Progenitor cell of endocrine pancreas (in vitro differentiated cells): ENCODE data around the gene ANKRD17. TPM values are rescaled to one million over a fixed set of nuclear protein-coding genes. Genes with fewer than 3 reads are reported as not detected.

Experiments
- DNase-seq: peaks from one replicate; pipeline ENCODE4 v3.0.0; 2021; ENCODE audit warnings: low spot score; ENCODE audit not compliant: unreplicated experiment
- H3K27ac Mint-ChIP-seq: 2 replicates; pipeline ENCODE4 v1.8.0; 2021; ENCODE audit warnings: mild to moderate bottlenecking, moderate library complexity, mixed read lengths
- H3K27me3 Mint-ChIP-seq: 2 replicates; pipeline ENCODE4 v1.8.0; 2021; ENCODE audit warnings: mixed read lengths
- H3K36me3 Mint-ChIP-seq: 2 replicates; pipeline ENCODE4 v1.8.0; 2022; ENCODE audit warnings: mixed read lengths; ENCODE audit not compliant: insufficient read depth
- H3K4me1 Mint-ChIP-seq: 2 replicates; pipeline ENCODE4 v1.8.0; 2021; ENCODE audit warnings: low read depth, mixed read lengths
- H3K4me3 Mint-ChIP-seq: 2 replicates; pipeline ENCODE4 v1.8.0; 2021; ENCODE audit warnings: low read depth, mild to moderate bottlenecking, moderate library complexity, mixed read lengths
- H3K9me3 Mint-ChIP-seq: 2 replicates; pipeline ENCODE4 v1.8.0; 2021; ENCODE audit warnings: low read depth, mixed read lengths
- total RNA-seq: library from RNA; stranded (reverse); gene quantifications from 2 replicates; pipeline ENCODE4 v1.2.1, GENCODE V29; 2021
- TF ChIP-seq, protein P1 (sequence below): fragments of 200-600 bp; sonication (generic); IDR thresholded peaks from one replicate; pipeline ENCODE4 v1.5.0; 2021; ENCODE audit warnings: antibody characterized with exemption, mild to moderate bottlenecking; ENCODE audit not compliant: unreplicated experiment

The ANKRD17 gene
- total RNA-seq, 1 donor from 2014 or later, result 90.8 TPM

- Mint-ChIP-seq H3K4me3 (no peak overlapping the region), H3K27ac (no peak overlapping the region), H3K4me1 (no peaks in the 10 kb centered on the region), H3K9me3 (peaks cover 3% of the 10 kb centered on the region), H3K27me3 (no peaks in the 10 kb centered on the region), H3K36me3 (no peaks in the 10 kb centered on the region)
- TF ChIP-seq, protein P1, sequence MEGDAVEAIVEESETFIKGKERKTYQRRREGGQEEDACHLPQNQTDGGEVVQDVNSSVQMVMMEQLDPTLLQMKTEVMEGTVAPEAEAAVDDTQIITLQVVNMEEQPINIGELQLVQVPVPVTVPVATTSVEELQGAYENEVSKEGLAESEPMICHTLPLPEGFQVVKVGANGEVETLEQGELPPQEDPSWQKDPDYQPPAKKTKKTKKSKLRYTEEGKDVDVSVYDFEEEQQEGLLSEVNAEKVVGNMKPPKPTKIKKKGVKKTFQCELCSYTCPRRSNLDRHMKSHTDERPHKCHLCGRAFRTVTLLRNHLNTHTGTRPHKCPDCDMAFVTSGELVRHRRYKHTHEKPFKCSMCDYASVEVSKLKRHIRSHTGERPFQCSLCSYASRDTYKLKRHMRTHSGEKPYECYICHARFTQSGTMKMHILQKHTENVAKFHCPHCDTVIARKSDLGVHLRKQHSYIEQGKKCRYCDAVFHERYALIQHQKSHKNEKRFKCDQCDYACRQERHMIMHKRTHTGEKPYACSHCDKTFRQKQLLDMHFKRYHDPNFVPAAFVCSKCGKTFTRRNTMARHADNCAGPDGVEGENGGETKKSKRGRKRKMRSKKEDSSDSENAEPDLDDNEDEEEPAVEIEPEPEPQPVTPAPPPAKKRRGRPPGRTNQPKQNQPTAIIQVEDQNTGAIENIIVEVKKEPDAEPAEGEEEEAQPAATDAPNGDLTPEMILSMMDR, result no peak
- no peak for DNase-seq
Measured at GRCh38 chr4:73045879-73046278, 212.7 kb downstream of the ANKRD17 start.

DNA sequence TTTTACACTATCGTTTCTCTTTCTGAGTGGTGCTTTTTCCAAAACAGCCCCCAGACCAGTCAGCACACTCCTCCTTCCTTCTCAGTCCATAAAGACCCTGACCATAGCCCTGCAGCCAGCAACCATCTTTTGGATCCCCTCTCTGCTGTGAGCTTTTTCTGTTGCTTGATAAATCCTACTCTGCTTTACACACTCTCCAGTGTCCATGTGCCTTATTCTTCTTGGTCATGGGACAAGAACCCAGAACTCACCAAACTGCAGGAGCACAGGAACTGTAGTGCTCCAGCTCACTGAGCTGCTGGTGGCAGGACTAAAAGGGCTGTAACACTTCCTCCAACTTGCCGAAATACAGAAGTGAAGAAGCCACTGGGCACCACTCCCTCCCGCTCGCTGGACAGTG lies 221.5 kb downstream of the ANKRD17 start:
- TF ChIP-seq, protein P1, result no peak
- H3K9me3 Mint-ChIP-seq, result peaks cover 30% of the 10 kb centered on the region
- H3K27me3 Mint-ChIP-seq, result no peaks in the 10 kb centered on the region

GRCh38 chr4:73036123-73036522 lies 222.5 kb downstream of the ANKRD17 start:
- DNase-seq, result no peak
- Mint-ChIP-seq H3K4me1 (no peaks in the 10 kb centered on the region), H3K36me3 (peaks cover 1% of the 10 kb centered on the region), H3K4me3 (no peak overlapping the region), H3K27me3 (no peaks in the 10 kb centered on the region), H3K27ac (no peak overlapping the region), H3K9me3 (peaks cover 27% of the 10 kb centered on the region)
- TF ChIP-seq, protein P1, result no peak

More for the DNA sequence above, 221.5 kb downstream of the ANKRD17 start:
- no peak for DNase-seq
- H3K4me3 Mint-ChIP-seq, result no peak overlapping the region
- peaks cover 1% of the 10 kb centered on the region for H3K36me3 Mint-ChIP-seq
- no peak overlapping the region for H3K27ac Mint-ChIP-seq
- no peaks in the 10 kb centered on the region for H3K4me1 Mint-ChIP-seq

DNA sequence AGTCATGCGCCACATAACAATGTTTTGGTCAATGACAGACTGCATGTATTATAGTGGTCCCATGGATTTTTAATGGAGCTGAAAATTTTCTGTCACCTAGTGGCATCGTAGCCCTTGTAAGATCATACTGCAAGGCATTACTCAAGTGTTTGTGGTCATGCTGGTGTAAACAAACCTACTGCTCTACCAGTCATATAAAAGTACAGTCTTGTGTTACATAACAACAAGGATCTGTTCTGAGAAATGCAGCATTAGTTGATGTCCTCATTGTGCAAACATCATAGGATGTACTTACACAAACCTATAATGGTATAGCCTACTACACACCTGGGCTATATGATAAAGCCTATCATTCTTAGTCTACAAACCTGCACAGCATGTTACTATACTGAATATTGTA lies 223.7 kb downstream of the ANKRD17 start:
- peaks cover 1% of the 10 kb centered on the region for H3K36me3 Mint-ChIP-seq
- TF ChIP-seq, protein P1, result no peak

DNA sequence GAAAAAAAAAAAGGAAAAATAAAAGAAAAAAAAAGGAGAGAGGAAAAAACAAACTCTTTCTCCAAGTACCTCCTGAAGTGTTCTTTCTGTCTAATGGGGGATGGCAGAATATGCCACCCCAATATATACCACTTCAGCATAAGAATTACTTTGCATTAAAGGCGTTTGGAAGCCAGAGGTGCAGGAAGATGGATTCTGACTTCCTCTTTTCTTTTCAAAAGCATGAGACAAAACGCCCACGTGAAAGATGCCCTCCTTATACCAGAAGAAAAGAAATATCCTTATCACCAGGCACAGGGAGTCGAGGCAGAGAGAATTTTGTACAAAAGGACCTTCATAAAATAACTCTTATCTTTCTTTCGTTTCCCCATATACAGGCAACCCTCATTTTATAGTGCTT lies 230.0 kb downstream of the ANKRD17 start:
- H3K36me3 Mint-ChIP-seq, result no peaks in the 10 kb centered on the region
- no peak overlapping the region for H3K27ac Mint-ChIP-seq
- TF ChIP-seq, protein P1, result no peak
- H3K27me3 Mint-ChIP-seq, result peaks cover 4% of the 10 kb centered on the region
- H3K9me3 Mint-ChIP-seq, result peaks cover 3% of the 10 kb centered on the region
- no peak for DNase-seq
- no peaks in the 10 kb centered on the region for H3K4me1 Mint-ChIP-seq
- no peak overlapping the region for H3K4me3 Mint-ChIP-seq

More for the DNA sequence above, 223.7 kb downstream of the ANKRD17 start:
- H3K4me3 Mint-ChIP-seq, result no peak overlapping the region
- no peaks in the 10 kb centered on the region for H3K27me3 Mint-ChIP-seq
- H3K27ac Mint-ChIP-seq, result no peak overlapping the region
- DNase-seq, result no peak
- peaks cover 26% of the 10 kb centered on the region for H3K9me3 Mint-ChIP-seq
- H3K4me1 Mint-ChIP-seq, result no peaks in the 10 kb centered on the region

Other genes with a start within 250 kb of the ANKRD17 start
- gene COX18, start 189.1 kb downstream of the ANKRD17 start, total RNA-seq, result 15.4 and 16.8 TPM in 2 replicates
- 11.6 and 13.8 TPM in 2 replicates for gene ALB, start 145.5 kb upstream of the ANKRD17 start, total RNA-seq
- gene AFP, start 177.4 kb upstream of the ANKRD17 start, total RNA-seq, result 166 and 254 TPM in 2 replicates
- 0.26 and 0.47 TPM in 2 replicates for gene AFM, start 222.9 kb upstream of the ANKRD17 start, total RNA-seq